Neural cell (in vitro differentiated cells): ENCODE data around the gene HS1BP3. TPM values are rescaled to one million over a fixed set of nuclear protein-coding genes. Genes with fewer than 3 reads are reported as not detected.
A peak's percentile ranks its signal among the peaks of the same experiment; 100 is the strongest.

ENCODE experiments used
- H2AFZ ChIP-seq: fragments of 200-600, 300-800 bp; sonication (generic), shearing (Covaris generic); 2 replicates; pipeline ENCODE4 v1.6.0; 2014; ENCODE audit warnings: low read depth, mild to moderate bottlenecking, antibody characterized with exemption, low read length, moderate library complexity
- H3F3A ChIP-seq: fragments of 200-600 bp; shearing (Covaris generic); 2 replicates; pipeline ENCODE4 v1.6.1; 2016; ENCODE audit warnings: mild to moderate bottlenecking, moderate library complexity, mixed read lengths, antibody characterized with exemption, low read length; ENCODE audit not compliant: insufficient read depth, poor library complexity, severe bottlenecking
- H3K27ac ChIP-seq: fragments of 200-600, 300-800 bp; sonication (generic), shearing (Covaris generic); 2 replicates; pipeline ENCODE4 v1.5.1; 2014; ENCODE audit warnings: mild to moderate bottlenecking, low read length, moderate library complexity
- H3K27me3 ChIP-seq: fragments of 300-800, 200-600 bp; sonication (generic), shearing (Covaris generic); 2 replicates; pipeline ENCODE4 v1.6.0; 2014; ENCODE audit warnings: mild to moderate bottlenecking, low read depth, low read length, moderate library complexity; ENCODE audit not compliant: insufficient read depth
- H3K36me3 ChIP-seq: fragments of 300-800, 200-600 bp; sonication (generic), shearing (Covaris generic); 2 replicates; pipeline ENCODE4 v1.5.1; 2014; ENCODE audit warnings: mild to moderate bottlenecking, antibody characterized with exemption, low read length, moderate library complexity; ENCODE audit not compliant: insufficient read depth
- H3K4me2 ChIP-seq: fragments of 300-800, 200-600 bp; sonication (generic), shearing (Covaris generic); 2 replicates; pipeline ENCODE4 v1.6.0; 2014; ENCODE audit warnings: mild to moderate bottlenecking, low read length
- H3K4me3 ChIP-seq: fragments of 300-800, 200-600 bp; sonication (generic), shearing (Covaris generic); 2 replicates; pipeline ENCODE4 v1.5.1; 2014; ENCODE audit warnings: mild to moderate bottlenecking, low read length, moderate library complexity
- H3K79me2 ChIP-seq: fragments of 200-600 bp; shearing (Covaris generic); replicated peaks from 2 replicates; pipeline ENCODE4 v1.6.0; 2014; ENCODE audit warnings: mild to moderate bottlenecking, low read length, moderate library complexity; ENCODE audit not compliant: insufficient read depth
- H3K9ac ChIP-seq: fragments of 300-800, 200-600 bp; sonication (generic), shearing (Covaris generic); 2 replicates; pipeline ENCODE4 v1.6.1; 2016; ENCODE audit warnings: mild to moderate bottlenecking, low read length, mixed read lengths
- H3K9me2 ChIP-seq: fragments of 200-600 bp; shearing (Covaris generic); 2 replicates; pipeline ENCODE4 v1.6.1; 2016; ENCODE audit warnings: mild to moderate bottlenecking, low read length, mixed read lengths; ENCODE audit not compliant: insufficient read depth
- H3K9me3 ChIP-seq: fragments of 200-600, 300-800 bp; sonication (generic), shearing (Covaris generic); 2 replicates; pipeline ENCODE4 v1.6.1; 2016; ENCODE audit warnings: mild to moderate bottlenecking, mixed run types, low read length, moderate library complexity, mixed read lengths
- H4K20me1 ChIP-seq: fragments of 200-600 bp; shearing (Covaris generic); 2 replicates; pipeline ENCODE4 v1.6.1; 2016; ENCODE audit warnings: mild to moderate bottlenecking, mixed run types; ENCODE audit not compliant: insufficient read depth
- EP300 ChIP-seq: fragments of 450-650 bp; conservative IDR thresholded peaks from 2 replicates; pipeline ENCODE4 v1.6.1; 2014; ENCODE audit warnings: antibody characterized with exemption, mild to moderate bottlenecking, moderate library complexity; ENCODE audit not compliant: poor library complexity, severe bottlenecking
- EZH2 ChIP-seq: fragments of 200-600, 300-800 bp; shearing (Covaris generic), sonication (generic); IDR thresholded peaks from 2 replicates; pipeline ENCODE4 v1.6.1; 2014; ENCODE audit warnings: antibody characterized with exemption, low read length, borderline replicate concordance, mild to moderate bottlenecking; ENCODE audit not compliant: insufficient read depth, poor library complexity, severe bottlenecking
- MXI1 ChIP-seq: fragments of 450-650 bp; conservative IDR thresholded peaks from 2 replicates; pipeline ENCODE4 v1.6.1; 2014; ENCODE audit warnings: antibody characterized with exemption, mild to moderate bottlenecking; ENCODE audit not compliant: poor library complexity, severe bottlenecking
- POLR2AphosphoS5 ChIP-seq: IDR thresholded peaks from 2 replicates; pipeline ENCODE4 v1.6.1; 2012
- RAD21 ChIP-seq: fragments of 450-650 bp; conservative IDR thresholded peaks from 2 replicates; pipeline ENCODE4 v1.6.1; 2014; ENCODE audit warnings: antibody characterized with exemption, mild to moderate bottlenecking, moderate library complexity
- SMC3 ChIP-seq: fragments of 450-650 bp; conservative IDR thresholded peaks from 2 replicates; pipeline ENCODE4 v1.6.1; 2014; ENCODE audit warnings: antibody characterized with exemption, mild to moderate bottlenecking, moderate library complexity; ENCODE audit not compliant: poor library complexity
- TAF1 ChIP-seq: IDR thresholded peaks from 2 replicates; pipeline ENCODE4 v1.6.1; 2012; ENCODE audit warnings: low read depth
- polyA plus RNA-seq: library from polyadenylated mRNA; depleted of rRNA; stranded (reverse); fragments of >200 nt; gene quantifications from 2 replicates; pipeline ENCODE4 v1.2.3, GENCODE V29; 2014
- TF ChIP-seq, protein P1 (sequence below): fragments of 450-650 bp; IDR thresholded peaks from 2 replicates; pipeline ENCODE4 v1.5.1; 2014; ENCODE audit warnings: antibody characterized with exemption, mild to moderate bottlenecking, moderate library complexity; ENCODE audit not compliant: poor library complexity, severe bottlenecking
- TF ChIP-seq, protein P2 (sequence below): IDR thresholded peaks from 2 replicates; pipeline ENCODE4 v1.6.1; 2012; ENCODE audit warnings: borderline replicate concordance

HS1BP3 gene
- polyA plus RNA-seq, 1 donor from 2014 or later, result 8.9 TPM

DNA sequence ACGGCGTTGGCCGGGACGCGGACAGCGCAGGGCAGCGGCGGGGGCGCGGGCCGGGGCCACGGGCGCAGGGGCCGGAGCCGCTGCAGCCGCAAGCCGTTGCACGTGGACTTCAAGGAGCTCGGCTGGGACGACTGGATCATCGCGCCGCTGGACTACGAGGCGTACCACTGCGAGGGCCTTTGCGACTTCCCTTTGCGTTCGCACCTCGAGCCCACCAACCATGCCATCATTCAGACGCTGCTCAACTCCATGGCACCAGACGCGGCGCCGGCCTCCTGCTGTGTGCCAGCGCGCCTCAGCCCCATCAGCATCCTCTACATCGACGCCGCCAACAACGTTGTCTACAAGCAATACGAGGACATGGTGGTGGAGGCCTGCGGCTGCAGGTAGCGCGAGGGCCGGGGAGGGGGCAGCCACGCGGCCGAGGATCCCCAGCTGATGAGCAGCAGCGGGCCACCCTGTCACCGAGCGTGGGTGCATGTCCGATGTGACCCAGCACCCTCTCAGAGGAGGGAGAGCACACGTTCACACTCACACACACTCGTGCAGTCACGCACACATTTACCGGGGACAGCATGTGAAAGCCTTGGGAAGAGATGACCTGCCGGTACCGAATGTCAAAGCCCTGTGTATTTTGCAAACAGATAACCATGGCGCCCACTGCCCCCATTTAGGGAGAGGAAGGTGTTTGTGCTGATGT, 20.3 kb upstream of the HS1BP3 start:
- no peak overlapping the region for H2AFZ ChIP-seq
- peaks cover 76% of the 10 kb centered on the region for H3K27me3 ChIP-seq
- H3K9me3 ChIP-seq, result no peaks in the 10 kb centered on the region
- no peaks in the 10 kb centered on the region for H4K20me1 ChIP-seq
- no peak overlapping the region for H3K4me2 ChIP-seq
- H3F3A ChIP-seq, result no peaks in the 10 kb centered on the region
- no peak overlapping the region for H3K9ac ChIP-seq
- TF ChIP-seq EZH2 (peak; percentile 86), EP300 (no peak)
- H3K9me2 ChIP-seq, result no peaks in the 10 kb centered on the region
- peak overlapping the region; percentile 34 for H3K4me3 ChIP-seq
- no peaks in the 10 kb centered on the region for H3K36me3 ChIP-seq
- no peaks in the 10 kb centered on the region for H3K79me2 ChIP-seq
- no peak overlapping the region for H3K27ac ChIP-seq

DNA sequence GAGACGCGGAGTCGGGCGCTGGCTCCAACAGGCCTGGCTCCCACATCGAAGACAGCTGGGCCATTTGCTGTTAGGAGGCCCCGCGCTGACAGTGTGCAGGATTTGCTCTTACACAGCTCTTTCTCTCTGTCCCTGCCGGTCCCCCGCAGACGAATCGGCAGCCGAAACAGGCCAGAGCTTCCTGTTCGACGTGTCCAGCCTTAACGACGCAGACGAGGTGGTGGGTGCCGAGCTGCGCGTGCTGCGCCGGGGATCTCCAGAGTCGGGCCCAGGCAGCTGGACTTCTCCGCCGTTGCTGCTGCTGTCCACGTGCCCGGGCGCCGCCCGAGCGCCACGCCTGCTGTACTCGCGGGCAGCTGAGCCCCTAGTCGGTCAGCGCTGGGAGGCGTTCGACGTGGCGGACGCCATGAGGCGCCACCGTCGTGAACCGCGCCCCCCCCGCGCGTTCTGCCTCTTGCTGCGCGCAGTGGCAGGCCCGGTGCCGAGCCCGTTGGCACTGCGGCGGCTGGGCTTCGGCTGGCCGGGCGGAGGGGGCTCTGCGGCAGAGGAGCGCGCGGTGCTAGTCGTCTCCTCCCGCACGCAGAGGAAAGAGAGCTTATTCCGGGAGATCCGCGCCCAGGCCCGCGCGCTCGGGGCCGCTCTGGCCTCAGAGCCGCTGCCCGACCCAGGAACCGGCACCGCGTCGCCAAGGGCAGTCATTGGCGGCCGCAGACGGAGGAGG, 19.6 kb upstream of the HS1BP3 start:
- Histone ChIP-seq H3K27ac (no peak overlapping the region), H3K4me2 (no peak overlapping the region), H3F3A (no peaks in the 10 kb centered on the region), H3K36me3 (no peaks in the 10 kb centered on the region), H2AFZ (no peak overlapping the region), H3K9me3 (no peaks in the 10 kb centered on the region), H3K27me3 (peaks cover 83% of the 10 kb centered on the region), H3K9ac (no peak overlapping the region), H3K4me3 (no peak overlapping the region), H3K79me2 (no peaks in the 10 kb centered on the region), H3K9me2 (no peaks in the 10 kb centered on the region), H4K20me1 (no peaks in the 10 kb centered on the region)
- TF ChIP-seq RAD21 (no peak), POLR2AphosphoS5 (no peak), TAF1 (no peak), EZH2 (no peak), MXI1 (no peak), EP300 (no peak), SMC3 (no peak)
- TF ChIP-seq, protein P1, sequence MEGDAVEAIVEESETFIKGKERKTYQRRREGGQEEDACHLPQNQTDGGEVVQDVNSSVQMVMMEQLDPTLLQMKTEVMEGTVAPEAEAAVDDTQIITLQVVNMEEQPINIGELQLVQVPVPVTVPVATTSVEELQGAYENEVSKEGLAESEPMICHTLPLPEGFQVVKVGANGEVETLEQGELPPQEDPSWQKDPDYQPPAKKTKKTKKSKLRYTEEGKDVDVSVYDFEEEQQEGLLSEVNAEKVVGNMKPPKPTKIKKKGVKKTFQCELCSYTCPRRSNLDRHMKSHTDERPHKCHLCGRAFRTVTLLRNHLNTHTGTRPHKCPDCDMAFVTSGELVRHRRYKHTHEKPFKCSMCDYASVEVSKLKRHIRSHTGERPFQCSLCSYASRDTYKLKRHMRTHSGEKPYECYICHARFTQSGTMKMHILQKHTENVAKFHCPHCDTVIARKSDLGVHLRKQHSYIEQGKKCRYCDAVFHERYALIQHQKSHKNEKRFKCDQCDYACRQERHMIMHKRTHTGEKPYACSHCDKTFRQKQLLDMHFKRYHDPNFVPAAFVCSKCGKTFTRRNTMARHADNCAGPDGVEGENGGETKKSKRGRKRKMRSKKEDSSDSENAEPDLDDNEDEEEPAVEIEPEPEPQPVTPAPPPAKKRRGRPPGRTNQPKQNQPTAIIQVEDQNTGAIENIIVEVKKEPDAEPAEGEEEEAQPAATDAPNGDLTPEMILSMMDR, result no peak
- TF ChIP-seq, protein P2, sequence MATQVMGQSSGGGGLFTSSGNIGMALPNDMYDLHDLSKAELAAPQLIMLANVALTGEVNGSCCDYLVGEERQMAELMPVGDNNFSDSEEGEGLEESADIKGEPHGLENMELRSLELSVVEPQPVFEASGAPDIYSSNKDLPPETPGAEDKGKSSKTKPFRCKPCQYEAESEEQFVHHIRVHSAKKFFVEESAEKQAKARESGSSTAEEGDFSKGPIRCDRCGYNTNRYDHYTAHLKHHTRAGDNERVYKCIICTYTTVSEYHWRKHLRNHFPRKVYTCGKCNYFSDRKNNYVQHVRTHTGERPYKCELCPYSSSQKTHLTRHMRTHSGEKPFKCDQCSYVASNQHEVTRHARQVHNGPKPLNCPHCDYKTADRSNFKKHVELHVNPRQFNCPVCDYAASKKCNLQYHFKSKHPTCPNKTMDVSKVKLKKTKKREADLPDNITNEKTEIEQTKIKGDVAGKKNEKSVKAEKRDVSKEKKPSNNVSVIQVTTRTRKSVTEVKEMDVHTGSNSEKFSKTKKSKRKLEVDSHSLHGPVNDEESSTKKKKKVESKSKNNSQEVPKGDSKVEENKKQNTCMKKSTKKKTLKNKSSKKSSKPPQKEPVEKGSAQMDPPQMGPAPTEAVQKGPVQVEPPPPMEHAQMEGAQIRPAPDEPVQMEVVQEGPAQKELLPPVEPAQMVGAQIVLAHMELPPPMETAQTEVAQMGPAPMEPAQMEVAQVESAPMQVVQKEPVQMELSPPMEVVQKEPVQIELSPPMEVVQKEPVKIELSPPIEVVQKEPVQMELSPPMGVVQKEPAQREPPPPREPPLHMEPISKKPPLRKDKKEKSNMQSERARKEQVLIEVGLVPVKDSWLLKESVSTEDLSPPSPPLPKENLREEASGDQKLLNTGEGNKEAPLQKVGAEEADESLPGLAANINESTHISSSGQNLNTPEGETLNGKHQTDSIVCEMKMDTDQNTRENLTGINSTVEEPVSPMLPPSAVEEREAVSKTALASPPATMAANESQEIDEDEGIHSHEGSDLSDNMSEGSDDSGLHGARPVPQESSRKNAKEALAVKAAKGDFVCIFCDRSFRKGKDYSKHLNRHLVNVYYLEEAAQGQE, result no peak
